Renal cortical epithelial cell (primary cell): Measurements from ENCODE around the gene HPGDS. TPM values are rescaled to one million over a fixed set of nuclear protein-coding genes. Genes with fewer than 3 reads are reported as not detected.

Experiments
- DNase-seq: peaks from one replicate; pipeline ENCODE4 v3.0.0-alpha.2; 2011; ENCODE audit warnings: low read depth
- total RNA-seq: library from RNA; depleted of rRNA; stranded (reverse); fragments of >200 nt; gene quantifications from 2 replicates; pipeline ENCODE4 v1.2.3, GENCODE V29; 2014

Gene HPGDS
- total RNA-seq, 1 donor from 2014 or later = not detected

- no peak for DNase-seq
Measured at GRCh38 chr4:94256144-94256783, 86.4 kb downstream of the HPGDS start.

GRCh38 chr4:94253036-94253435, 89.6 kb downstream of the HPGDS start:
- no peak for DNase-seq

GRCh38 chr4:94251094-94251493, 91.5 kb downstream of the HPGDS start:
- DNase-seq = peak; percentile 4

Other genes with a start within 250 kb of the HPGDS start
- 44.3 and 59.4 TPM in 2 replicates for gene SMARCAD1, start 135.0 kb downstream of the HPGDS start, total RNA-seq
- gene PDLIM5, start 109.1 kb upstream of the HPGDS start, total RNA-seq = 58.0 and 96.0 TPM in 2 replicates